Suprapubic skin (tissue), 4 donors: Measurements from ENCODE around the gene CDH6. TPM values are rescaled to one million over a fixed set of nuclear protein-coding genes. Genes with fewer than 3 reads are reported as not detected.
A peak's percentile ranks its signal among the peaks of the same experiment; 100 is the strongest.

Experiments
- DNase-seq, 2 donors: peaks; one replicate each; pipeline ENCODE4 v3.0.0-alpha.2; 2019; ENCODE audit warnings: low spot score in 2 of 2
- H3K27ac ChIP-seq: fragments of 200-600 bp; sonication (generic); one replicate; pipeline ENCODE4 v1.5.1; 2019
- H3K27me3 ChIP-seq: fragments of 200-600 bp; sonication (generic); one replicate; pipeline ENCODE4 v1.5.1; 2019
- H3K36me3 ChIP-seq: fragments of 200-600 bp; sonication (generic); one replicate; pipeline ENCODE4 v1.5.1; 2019
- H3K4me1 ChIP-seq: fragments of 200-600 bp; sonication (generic); one replicate; pipeline ENCODE4 v1.5.1; 2019
- H3K4me3 ChIP-seq: fragments of 200-600 bp; sonication (generic); one replicate; pipeline ENCODE4 v1.5.1; 2019; ENCODE audit warnings: mild to moderate bottlenecking
- H3K9me3 ChIP-seq: fragments of 200-600 bp; sonication (generic); one replicate; pipeline ENCODE4 v1.5.1; 2019
- EP300 ChIP-seq: sonication (generic); formaldehyde crosslinking; IDR thresholded peaks from one replicate; pipeline ENCODE4 v1.6.1; 2017; ENCODE audit warnings: antibody characterized with exemption
- POLR2A ChIP-seq, 2 donors: fragments of 450-650 bp; IDR thresholded peaks; one replicate each; pipeline ENCODE4 v1.6.1; 2017; ENCODE audit warnings: antibody characterized with exemption in 2 of 2, mild to moderate bottlenecking in 2 of 2, moderate library complexity in 2 of 2
- POLR2AphosphoS5 ChIP-seq, 3 donors: sonication (generic); formaldehyde crosslinking; IDR thresholded peaks; one replicate each; pipeline ENCODE4 v1.6.1; 2017; ENCODE audit warnings: antibody characterized with exemption in 3 of 3
- WGBS: methylation state at CpG from one replicate; pipeline ENCODE4 v1.1.5; 2018; 5-methylcytosine and 5-hydroxymethylcytosine counted together
- total RNA-seq, 4 donors: library from RNA; depleted of rRNA; stranded (reverse); fragments of >200 nt; gene quantifications; one replicate each; pipeline ENCODE4 v1.1.0, GENCODE V29; 2016
- TF ChIP-seq, protein P1 (sequence below), 2 donors: fragments of 200-600 bp in 1 of 2; fragments of 450-650 bp in 1 of 2; sonication (generic) in 1 of 2; IDR thresholded peaks; one replicate each; pipeline ENCODE4 v1.5.1; 2016 to 2019; ENCODE audit warnings: antibody characterized with exemption in 2 of 2, mild to moderate bottlenecking in 1 of 2, moderate library complexity in 1 of 2

CDH6 gene
- total RNA-seq, 4 donors from 2014 or later: 0.36 to 1.8 (median 0.75) TPM

GRCh38 chr5:31229266-31229665, 35.8 kb downstream of the CDH6 start:
- Histone ChIP-seq H3K9me3 (no peaks in the 10 kb centered on the region), H3K27ac (no peak overlapping the region), H3K4me3 (no peak overlapping the region), H3K27me3 (no peaks in the 10 kb centered on the region), H3K4me1 (no peaks in the 10 kb centered on the region), H3K36me3 (no peaks in the 10 kb centered on the region)
- 43% methylated on average over 2 of the region's 2 CpGs for WGBS
- TF ChIP-seq EP300 (no peak), POLR2AphosphoS5 (IDR thresholded peaks at IDR 0.05) (no peak), POLR2A (IDR thresholded peaks at IDR 0.05) (no peak)
- TF ChIP-seq, protein P1, sequence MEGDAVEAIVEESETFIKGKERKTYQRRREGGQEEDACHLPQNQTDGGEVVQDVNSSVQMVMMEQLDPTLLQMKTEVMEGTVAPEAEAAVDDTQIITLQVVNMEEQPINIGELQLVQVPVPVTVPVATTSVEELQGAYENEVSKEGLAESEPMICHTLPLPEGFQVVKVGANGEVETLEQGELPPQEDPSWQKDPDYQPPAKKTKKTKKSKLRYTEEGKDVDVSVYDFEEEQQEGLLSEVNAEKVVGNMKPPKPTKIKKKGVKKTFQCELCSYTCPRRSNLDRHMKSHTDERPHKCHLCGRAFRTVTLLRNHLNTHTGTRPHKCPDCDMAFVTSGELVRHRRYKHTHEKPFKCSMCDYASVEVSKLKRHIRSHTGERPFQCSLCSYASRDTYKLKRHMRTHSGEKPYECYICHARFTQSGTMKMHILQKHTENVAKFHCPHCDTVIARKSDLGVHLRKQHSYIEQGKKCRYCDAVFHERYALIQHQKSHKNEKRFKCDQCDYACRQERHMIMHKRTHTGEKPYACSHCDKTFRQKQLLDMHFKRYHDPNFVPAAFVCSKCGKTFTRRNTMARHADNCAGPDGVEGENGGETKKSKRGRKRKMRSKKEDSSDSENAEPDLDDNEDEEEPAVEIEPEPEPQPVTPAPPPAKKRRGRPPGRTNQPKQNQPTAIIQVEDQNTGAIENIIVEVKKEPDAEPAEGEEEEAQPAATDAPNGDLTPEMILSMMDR (IDR thresholded peaks at IDR 0.05): no peak
- no peak for DNase-seq

GRCh38 chr5:31231177-31231838, 37.8 kb downstream of the CDH6 start:
- Histone ChIP-seq H3K9me3 (no peaks in the 10 kb centered on the region), H3K4me1 (no peaks in the 10 kb centered on the region), H3K27me3 (no peaks in the 10 kb centered on the region), H3K4me3 (no peak overlapping the region), H3K27ac (no peak overlapping the region), H3K36me3 (no peaks in the 10 kb centered on the region)
- no peak for TF ChIP-seq EP300
- TF ChIP-seq POLR2AphosphoS5 (IDR thresholded peaks at IDR 0.05): no peak
- TF ChIP-seq, protein P1 (IDR thresholded peaks at IDR 0.05): no peak
- TF ChIP-seq POLR2A (IDR thresholded peaks at IDR 0.05): no peak
- 62% methylated on average over 6 of the region's 6 CpGs for WGBS
- DNase-seq: no peak

GRCh38 chr5:31232273-31232888, 38.9 kb downstream of the CDH6 start:
- Histone ChIP-seq H3K36me3 (no peaks in the 10 kb centered on the region), H3K27me3 (no peaks in the 10 kb centered on the region), H3K4me1 (no peaks in the 10 kb centered on the region), H3K9me3 (no peaks in the 10 kb centered on the region), H3K4me3 (no peak overlapping the region), H3K27ac (no peak overlapping the region)
- no peak for DNase-seq
- WGBS: 3% methylated on average over 4 of the region's 4 CpGs
- no peak for TF ChIP-seq POLR2A (IDR thresholded peaks at IDR 0.05)
- TF ChIP-seq, protein P1 (IDR thresholded peaks at IDR 0.05): peak in 1 of 2 donors; percentile 40

- Histone ChIP-seq H3K4me3 (no peak overlapping the region), H3K9me3 (no peaks in the 10 kb centered on the region), H3K27ac (no peak overlapping the region), H3K4me1 (no peaks in the 10 kb centered on the region), H3K27me3 (no peaks in the 10 kb centered on the region), H3K36me3 (no peaks in the 10 kb centered on the region)
- 68% methylated on average over 3 of the region's 3 CpGs for WGBS
- no peak for DNase-seq
- TF ChIP-seq POLR2A (IDR thresholded peaks at IDR 0.05) (no peak), POLR2AphosphoS5 (IDR thresholded peaks at IDR 0.05) (no peak), EP300 (no peak)
- TF ChIP-seq, protein P1 (IDR thresholded peaks at IDR 0.05): no peak
Observed at GRCh38 chr5:31235381-31235780, 41.9 kb downstream of the CDH6 start.

- no peak overlapping the region for H3K27ac ChIP-seq
- H3K4me1 ChIP-seq: no peaks in the 10 kb centered on the region
- H3K36me3 ChIP-seq: no peaks in the 10 kb centered on the region
- no peak for DNase-seq
- no peaks in the 10 kb centered on the region for H3K27me3 ChIP-seq
- no peak overlapping the region for H3K4me3 ChIP-seq
- H3K9me3 ChIP-seq: no peaks in the 10 kb centered on the region
- 73% methylated on average over 6 of the region's 6 CpGs for WGBS
- TF ChIP-seq, protein P1 (IDR thresholded peaks at IDR 0.05): no peak
- no peak for TF ChIP-seq POLR2A (IDR thresholded peaks at IDR 0.05)
- TF ChIP-seq EP300: no peak
- TF ChIP-seq POLR2AphosphoS5 (IDR thresholded peaks at IDR 0.05): no peak
Observed at GRCh38 chr5:31236339-31236738, 42.9 kb downstream of the CDH6 start.
